H7 (cell line): ENCODE measurements around the gene NHSL2. TPM values are rescaled to one million over a fixed set of nuclear protein-coding genes. Genes with fewer than 3 reads are reported as not detected.
A peak's percentile ranks its signal among the peaks of the same experiment; 100 is the strongest.

Experiments
- DNase-seq: peaks from one replicate; pipeline ENCODE4 v3.0.0; 2012
- H3K27me3 ChIP-seq: 2 replicates; pipeline ENCODE4 v1.6.0; 2011; ENCODE audit warnings: mild to moderate bottlenecking, low read length; ENCODE audit not compliant: control insufficient read depth, insufficient read depth
- H3K36me3 ChIP-seq: replicated peaks from 2 replicates; pipeline ENCODE4 v1.5.1; 2011; ENCODE audit warnings: low read length; ENCODE audit not compliant: control insufficient read depth, insufficient read depth
- H3K4me3 ChIP-seq: 2 replicates; pipeline ENCODE4 v1.5.1; 2011; ENCODE audit warnings: low read depth, mild to moderate bottlenecking, control low read depth, low read length, moderate library complexity; ENCODE audit not compliant: insufficient read depth
- total RNA-seq: library from RNA; depleted of rRNA; stranded (reverse); fragments of >200 nt; shearing (Covaris generic); gene quantifications from 2 replicates; pipeline ENCODE4 v1.2.3, GENCODE V29; 2014

The NHSL2 gene
- total RNA-seq, 1 experiment from 2014 or later: 3.7 TPM

DNA sequence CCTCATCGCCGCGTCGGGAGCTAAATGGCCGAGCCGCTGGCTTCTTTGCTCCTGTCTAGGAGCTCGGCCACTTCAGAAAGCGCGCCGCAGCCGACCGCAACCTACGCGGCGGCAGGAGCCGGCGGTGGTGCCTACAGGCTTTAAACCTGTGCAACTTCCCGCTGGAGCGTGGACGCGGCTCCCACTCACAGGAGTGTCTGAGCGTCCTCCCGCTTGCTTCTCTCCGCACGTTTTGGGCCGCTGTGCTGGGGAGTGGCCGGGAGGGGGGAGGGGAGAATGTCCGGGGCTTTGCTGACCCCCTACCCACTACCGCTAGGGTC is 1.0 kb downstream of the NHSL2 start:
- no peak for DNase-seq
- no peaks in the 10 kb centered on the region for H3K36me3 ChIP-seq
- no peaks in the 10 kb centered on the region for H3K27me3 ChIP-seq
- H3K4me3 ChIP-seq: peak overlapping the region; percentile 87

DNA sequence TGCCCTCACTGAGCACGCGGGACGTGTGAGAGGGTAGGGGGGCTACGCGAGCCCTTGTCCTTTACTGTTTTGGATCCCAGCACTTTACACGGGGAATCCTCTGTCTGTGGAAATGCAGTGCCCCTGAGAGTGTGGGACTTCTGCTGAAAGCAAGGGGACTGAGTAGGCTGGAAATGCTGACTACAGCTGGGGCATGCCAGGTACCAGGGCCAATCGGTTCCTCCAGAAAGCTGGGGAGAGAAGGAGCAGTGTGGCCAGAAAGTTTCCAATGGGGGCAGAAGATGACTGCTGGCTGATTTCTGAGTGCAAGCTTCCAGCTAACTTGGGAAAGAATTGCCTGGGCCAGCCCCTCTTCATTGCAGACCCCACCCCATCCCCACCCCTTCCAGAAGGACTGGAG is 1.5 kb downstream of the NHSL2 start:
- no peaks in the 10 kb centered on the region for H3K36me3 ChIP-seq
- DNase-seq: no peak
- peak overlapping the region; percentile 87 for H3K4me3 ChIP-seq
- no peaks in the 10 kb centered on the region for H3K27me3 ChIP-seq

DNA sequence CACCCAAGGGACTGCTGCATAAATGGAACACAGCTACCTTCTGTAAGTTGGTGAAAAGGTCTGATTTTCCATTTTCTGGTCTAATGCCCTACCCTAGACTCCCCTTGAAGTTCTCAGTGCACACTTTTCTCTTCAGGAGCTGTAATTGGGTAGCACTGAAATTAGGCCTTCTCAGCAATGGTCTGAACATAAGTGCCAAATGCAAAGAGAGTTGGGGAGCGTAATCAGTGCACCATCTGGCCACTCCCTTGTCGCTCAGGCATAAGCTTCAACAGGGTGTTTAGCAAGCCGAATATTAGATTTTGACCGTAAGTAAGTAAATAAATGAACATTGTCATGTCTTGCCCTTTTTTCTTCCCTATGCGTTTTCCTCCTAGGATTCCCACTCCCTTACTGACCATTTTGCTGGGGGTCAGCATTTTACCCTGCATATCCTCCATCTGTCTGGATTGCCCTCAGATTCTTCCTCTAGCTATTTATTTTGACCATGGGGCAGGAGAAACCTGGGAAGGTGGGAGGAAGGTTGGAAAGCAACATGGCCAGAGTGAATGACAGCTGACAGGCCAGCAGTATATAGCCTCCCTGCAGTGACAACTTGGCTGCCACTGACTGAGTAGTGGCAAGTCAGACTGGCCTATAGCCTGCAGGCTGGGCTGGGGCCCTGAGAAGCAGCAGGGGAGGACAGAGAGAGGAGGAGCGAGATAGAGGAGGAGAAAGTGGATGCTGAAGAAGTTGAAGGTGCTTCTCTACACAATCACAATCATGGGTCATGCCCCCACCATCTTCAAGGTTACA is 2.7 kb downstream of the NHSL2 start:
- no peak for DNase-seq
- Histone ChIP-seq H3K27me3 (no peaks in the 10 kb centered on the region), H3K4me3 (no peak overlapping the region), H3K36me3 (no peaks in the 10 kb centered on the region)

DNA sequence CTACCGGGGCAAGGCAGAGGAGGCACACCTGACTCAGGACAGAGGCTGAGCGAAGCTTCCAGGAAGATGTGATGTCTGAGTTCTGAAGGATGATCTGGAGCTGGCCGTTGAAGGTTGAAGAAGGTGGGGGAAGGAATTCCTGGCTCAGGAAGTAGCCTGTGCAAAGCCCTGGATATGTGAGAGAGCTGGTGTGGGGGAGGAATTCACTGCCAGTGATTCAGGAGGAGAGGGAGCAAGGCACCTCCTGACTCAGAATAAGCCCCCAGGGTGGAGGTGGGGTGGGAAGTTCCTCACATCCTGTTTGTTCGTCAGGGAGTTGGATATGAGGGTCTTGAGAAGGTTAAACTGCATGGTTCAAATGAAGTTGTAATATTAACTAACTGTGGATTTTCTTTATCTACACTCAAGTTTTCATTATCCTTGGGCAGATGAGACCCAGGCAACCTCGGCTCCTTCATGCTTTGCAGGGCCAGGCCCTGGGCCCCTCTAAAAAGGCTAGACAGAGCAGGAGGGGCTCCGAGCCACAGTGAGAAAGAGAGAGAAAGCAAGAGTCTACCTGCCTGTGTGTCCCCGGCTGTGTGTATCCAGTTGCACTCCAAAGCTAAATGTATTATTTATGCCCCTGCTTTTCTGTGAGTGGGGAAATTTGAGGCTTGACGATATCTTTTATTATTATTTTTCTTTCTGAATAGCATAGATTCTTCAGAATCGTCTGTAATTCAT is 7.1 kb downstream of the NHSL2 start:
- H3K4me3 ChIP-seq: no peak overlapping the region
- H3K27me3 ChIP-seq: no peaks in the 10 kb centered on the region
- peak; percentile 16 for DNase-seq
- H3K36me3 ChIP-seq: no peaks in the 10 kb centered on the region; the same call in 1 of the 2 replicates

DNA sequence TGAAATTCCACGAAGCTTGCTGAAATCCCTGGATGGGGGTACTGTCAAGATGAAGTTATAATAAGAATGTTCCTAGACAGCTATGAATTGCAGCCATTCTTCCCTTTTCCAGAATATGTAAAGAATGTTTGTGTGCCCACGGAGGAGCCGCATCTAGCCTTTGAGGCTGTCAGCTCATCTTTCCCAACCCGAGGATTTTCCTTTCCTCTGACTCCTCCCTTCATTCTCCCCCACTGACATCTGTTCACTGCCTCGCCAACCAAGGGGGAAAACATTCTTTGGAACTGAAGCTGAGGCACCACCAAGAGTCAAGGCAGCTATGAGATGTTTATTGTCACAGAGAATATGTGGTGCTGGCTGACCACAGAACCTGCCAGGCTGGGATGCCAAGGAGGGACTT is 8.8 kb downstream of the NHSL2 start:
- H3K27me3 ChIP-seq: no peaks in the 10 kb centered on the region
- H3K4me3 ChIP-seq: no peak overlapping the region
- DNase-seq: no peak
- H3K36me3 ChIP-seq: no peaks in the 10 kb centered on the region; the same call in 1 of the 2 replicates

DNA sequence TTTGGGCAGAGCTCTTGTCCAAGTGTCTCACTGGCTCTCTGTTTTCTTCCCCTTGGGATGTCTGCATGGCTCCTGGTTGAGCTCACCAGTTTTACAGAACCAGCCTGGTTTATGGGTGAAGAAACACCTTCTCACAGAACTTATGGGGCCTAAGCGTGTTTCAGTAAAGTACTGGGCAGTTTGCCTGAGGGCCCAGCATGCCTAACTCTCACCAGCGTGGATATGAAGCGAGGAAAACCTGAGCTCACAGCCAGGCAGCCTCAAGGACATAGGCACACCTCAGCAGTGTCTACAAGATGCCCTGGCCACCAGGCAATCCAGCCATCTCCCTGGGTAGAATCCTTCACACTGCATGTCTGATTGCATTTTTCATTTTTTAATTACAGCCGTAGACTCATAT is 9.2 kb downstream of the NHSL2 start:
- DNase-seq: no peak
- Histone ChIP-seq H3K4me3 (no peak overlapping the region), H3K36me3 (no peaks in the 10 kb centered on the region; the same call in 1 of the 2 replicates), H3K27me3 (no peaks in the 10 kb centered on the region)

DNA sequence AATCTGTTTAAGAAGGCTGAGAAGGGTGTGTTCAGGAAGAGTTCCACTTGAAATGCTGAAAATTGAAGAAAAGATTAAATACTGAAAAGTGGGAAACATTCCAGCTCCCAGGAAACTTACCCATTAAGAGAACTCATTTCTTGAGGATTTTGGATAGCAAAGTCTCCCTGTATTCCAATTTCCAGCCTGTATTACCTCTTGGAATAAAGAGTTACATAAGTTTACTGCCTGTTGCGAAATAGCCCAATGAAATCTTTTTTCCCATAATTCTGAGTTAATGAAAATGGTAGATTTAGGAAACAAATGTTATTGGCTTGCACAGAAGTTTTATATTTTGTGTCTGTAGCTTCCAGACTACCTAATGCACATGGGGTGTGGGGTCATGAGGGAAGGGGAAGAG is 12.0 kb downstream of the NHSL2 start:
- no peak overlapping the region for H3K4me3 ChIP-seq
- no peak for DNase-seq
- no peaks in the 10 kb centered on the region for H3K27me3 ChIP-seq
- H3K36me3 ChIP-seq: no peaks in the 10 kb centered on the region; the same call in 1 of the 2 replicates

DNA sequence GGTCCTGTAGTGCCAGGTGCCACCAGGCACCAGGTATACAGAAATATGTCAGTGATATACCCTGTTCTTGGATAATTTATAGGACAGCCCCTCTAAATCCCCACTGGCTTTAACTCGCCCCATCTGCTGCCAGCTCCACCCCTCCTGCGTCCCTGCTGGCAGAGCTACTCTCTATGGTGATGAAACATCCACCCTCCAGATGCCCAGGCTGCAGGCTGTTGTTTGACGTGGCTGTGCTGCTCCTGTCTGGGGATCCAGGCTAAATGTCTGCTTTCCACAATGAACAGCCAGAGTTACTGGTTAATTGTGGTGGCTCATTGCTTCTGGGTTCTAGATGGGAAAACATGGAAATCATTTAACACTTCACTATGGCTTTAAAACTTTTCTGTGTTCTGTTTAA is 12.9 kb downstream of the NHSL2 start:
- Histone ChIP-seq H3K4me3 (no peak overlapping the region), H3K27me3 (no peaks in the 10 kb centered on the region), H3K36me3 (no peaks in the 10 kb centered on the region; the same call in 1 of the 2 replicates)
- DNase-seq: no peak

DNA sequence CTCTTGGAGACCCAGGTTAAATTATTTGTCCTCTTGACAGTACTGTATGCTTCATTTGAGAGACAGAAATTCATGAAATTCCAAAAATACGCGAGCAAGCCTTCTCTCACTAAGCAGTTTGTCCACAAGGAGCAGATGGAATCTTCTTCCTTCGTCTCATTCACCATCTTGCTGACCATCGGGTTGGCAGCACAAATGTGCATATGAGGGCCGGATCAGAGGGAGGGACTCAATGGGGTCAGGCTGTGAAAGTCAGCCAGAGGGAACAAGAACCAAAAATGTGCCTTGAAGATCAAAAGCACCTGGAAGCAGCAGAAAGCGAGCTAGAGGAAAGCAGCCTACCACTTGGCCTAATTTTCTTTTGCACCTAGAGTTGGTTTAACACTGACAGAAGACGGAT is 16.4 kb downstream of the NHSL2 start:
- H3K27me3 ChIP-seq: no peaks in the 10 kb centered on the region
- no peaks in the 10 kb centered on the region for H3K36me3 ChIP-seq
- DNase-seq: no peak
- no peak overlapping the region for H3K4me3 ChIP-seq

DNA sequence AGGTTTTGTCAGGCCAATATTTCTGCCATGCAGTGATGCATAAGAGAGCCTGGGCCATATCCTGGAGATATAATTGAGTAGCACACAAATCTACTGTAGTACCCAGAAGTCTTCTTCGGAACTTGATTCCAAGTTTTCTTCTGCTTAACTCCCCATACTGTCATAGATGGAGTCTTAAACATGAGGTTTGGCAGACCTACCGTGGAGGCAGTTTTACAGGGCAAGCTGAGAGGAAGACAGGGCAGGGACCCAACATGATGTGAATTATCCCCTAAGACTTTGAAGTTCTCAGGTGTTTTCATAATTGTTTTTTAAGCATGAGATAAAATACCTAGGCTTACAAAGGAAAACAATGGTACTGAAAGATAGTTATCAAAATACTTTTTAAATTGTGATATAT is 18.2 kb downstream of the NHSL2 start:
- Histone ChIP-seq H3K36me3 (no peaks in the 10 kb centered on the region), H3K4me3 (no peak overlapping the region), H3K27me3 (no peaks in the 10 kb centered on the region)
- DNase-seq: no peak

DNA sequence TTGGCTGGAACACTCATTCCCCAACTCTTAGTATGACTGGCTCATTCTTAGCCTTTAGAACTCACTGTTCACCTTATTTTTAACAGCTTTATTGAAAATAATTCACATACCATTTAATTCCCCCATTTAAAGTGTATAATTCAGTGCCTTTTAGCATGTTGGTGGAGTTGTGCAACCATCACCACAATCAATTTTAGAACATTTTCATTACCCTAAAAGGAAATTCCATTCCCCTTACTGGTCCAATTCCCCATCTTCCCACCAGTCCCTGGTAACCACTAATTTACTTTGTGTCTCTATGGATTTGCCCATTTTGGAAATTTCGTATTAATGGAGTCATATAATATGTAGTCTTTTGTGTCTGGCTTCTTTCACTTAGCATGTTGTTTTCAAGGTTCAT is 19.7 kb downstream of the NHSL2 start:
- H3K4me3 ChIP-seq: no peak overlapping the region
- no peaks in the 10 kb centered on the region for H3K27me3 ChIP-seq
- DNase-seq: no peak
- H3K36me3 ChIP-seq: no peaks in the 10 kb centered on the region

DNA sequence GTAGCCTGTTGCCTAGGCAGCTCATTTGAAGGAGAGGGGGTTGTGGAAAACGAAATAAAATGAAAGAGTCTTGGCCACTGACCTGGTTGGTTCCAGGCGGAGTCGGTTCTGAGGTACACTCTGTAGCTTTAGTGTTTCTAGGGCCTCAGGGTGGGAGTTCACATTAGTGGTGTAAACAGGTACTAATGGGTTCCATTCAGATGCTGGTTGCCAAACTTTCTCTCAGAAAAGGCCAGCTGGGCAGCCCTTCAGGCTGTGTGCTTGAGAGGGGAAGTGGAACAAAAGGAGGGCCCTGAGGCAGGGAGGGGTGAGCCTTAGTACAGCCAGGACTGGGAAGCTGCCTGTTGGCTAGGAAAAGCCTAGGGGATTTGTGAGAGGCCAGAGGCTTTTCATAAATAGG is 24.8 kb downstream of the NHSL2 start:
- H3K27me3 ChIP-seq: no peaks in the 10 kb centered on the region
- DNase-seq: no peak
- H3K4me3 ChIP-seq: no peak overlapping the region
- H3K36me3 ChIP-seq: no peaks in the 10 kb centered on the region

DNA sequence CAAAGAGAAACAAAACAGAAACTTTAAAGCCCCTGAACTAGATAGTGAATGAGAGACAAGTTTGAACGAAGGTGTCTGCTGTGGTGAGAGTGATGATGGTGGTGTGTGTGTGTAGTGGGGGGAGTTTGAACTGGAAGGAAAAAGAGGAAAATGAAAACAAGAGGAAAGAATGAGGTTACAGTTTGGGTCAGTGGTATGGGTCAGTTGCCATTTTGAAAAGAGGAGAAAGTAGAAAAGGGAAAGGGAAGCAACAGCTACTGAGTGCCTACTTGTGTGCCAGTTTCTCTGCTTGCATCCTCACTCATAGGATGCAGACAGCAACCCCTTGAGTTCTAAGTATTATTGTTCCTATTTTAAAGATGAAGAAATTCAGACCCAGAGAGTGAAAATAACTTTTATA is 26.0 kb downstream of the NHSL2 start:
- H3K4me3 ChIP-seq: no peak overlapping the region
- no peaks in the 10 kb centered on the region for H3K27me3 ChIP-seq
- DNase-seq: no peak
- no peaks in the 10 kb centered on the region for H3K36me3 ChIP-seq

DNA sequence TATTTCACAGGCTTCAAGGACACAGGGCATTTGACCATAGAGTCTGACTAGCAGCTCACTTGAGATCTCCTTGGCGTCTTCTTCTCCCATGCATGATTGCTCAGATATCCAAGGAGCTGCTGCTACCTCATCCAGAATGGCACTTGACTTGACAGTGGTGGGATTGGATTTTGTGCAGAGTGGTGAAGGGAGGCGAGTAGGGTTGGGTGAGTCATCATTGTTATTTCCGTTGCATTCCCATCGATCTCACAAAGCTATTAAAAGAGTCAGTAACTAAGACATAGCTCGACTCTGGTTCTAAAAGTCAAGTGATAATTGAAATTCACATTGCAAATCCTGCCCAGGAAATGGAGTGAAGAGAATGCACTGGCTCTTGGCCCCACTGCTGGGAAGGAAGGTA is 27.7 kb downstream of the NHSL2 start:
- Histone ChIP-seq H3K4me3 (no peak overlapping the region), H3K27me3 (no peaks in the 10 kb centered on the region), H3K36me3 (no peaks in the 10 kb centered on the region)
- no peak for DNase-seq

DNA sequence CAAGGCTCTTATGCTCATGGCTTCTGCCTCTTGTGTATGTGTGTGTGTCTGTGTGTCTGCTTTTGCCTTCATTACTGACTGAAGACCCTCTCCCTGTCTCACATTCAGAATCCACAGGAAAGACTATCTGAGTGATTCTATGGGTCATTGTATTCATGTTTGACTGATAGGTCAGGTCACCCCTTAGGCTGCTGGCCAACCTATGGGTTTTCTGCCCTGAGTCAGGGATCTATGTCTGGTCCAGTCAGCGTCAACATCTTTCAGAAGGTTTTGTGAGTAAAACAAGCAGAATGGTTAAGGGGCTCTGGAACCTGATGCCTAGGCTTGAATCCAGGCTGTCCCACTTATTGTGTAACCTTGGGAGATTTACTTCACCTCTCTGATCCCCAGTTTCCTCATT is 30.5 kb downstream of the NHSL2 start:
- DNase-seq: no peak
- no peak overlapping the region for H3K4me3 ChIP-seq
- no peaks in the 10 kb centered on the region for H3K36me3 ChIP-seq
- no peaks in the 10 kb centered on the region for H3K27me3 ChIP-seq
